Measurements from ENCODE around the gene MARCOL.

Gene MARCOL

DNA sequence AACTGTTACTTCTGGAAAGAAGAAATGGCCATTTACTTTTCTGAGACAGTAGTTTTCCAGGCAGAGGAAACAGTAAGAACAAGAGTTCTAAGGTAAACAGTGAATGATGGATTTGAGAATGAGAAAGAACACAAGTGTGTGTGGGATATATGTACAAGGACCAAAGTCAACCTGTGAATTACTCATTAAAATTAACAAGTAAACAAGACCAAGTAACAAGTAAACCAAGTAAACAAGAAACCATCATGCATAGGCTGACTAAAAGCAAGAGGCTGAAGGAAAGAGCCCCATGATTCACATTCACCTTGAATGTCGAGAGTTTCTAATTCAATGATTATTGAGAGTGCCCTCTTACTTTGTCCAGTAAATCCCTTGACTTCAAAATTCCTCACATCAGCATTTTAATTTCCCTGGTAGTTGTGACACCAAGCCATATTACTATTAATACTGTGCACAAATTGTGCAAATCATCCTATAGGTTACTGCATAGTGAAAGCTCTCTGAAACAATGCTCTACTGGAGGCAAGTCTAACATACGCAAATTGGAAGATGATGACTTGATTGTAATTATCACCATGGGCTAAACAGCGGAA, 9.8 kb upstream of the MARCOL start:
- TF ChIP-seq, protein P1, sequence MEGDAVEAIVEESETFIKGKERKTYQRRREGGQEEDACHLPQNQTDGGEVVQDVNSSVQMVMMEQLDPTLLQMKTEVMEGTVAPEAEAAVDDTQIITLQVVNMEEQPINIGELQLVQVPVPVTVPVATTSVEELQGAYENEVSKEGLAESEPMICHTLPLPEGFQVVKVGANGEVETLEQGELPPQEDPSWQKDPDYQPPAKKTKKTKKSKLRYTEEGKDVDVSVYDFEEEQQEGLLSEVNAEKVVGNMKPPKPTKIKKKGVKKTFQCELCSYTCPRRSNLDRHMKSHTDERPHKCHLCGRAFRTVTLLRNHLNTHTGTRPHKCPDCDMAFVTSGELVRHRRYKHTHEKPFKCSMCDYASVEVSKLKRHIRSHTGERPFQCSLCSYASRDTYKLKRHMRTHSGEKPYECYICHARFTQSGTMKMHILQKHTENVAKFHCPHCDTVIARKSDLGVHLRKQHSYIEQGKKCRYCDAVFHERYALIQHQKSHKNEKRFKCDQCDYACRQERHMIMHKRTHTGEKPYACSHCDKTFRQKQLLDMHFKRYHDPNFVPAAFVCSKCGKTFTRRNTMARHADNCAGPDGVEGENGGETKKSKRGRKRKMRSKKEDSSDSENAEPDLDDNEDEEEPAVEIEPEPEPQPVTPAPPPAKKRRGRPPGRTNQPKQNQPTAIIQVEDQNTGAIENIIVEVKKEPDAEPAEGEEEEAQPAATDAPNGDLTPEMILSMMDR (IDR thresholded peaks at IDR 0.05), result no peak
- TF ChIP-seq ZFX (IDR thresholded peaks at IDR 0.05; ENCODE audit: borderline replicate concordance), result no peak
- H3K27ac ChIP-seq, result no peak overlapping the region

- H3K27ac ChIP-seq, result no peak overlapping the region
- no peak for TF ChIP-seq ZFX (IDR thresholded peaks at IDR 0.05; ENCODE audit: borderline replicate concordance)
- TF ChIP-seq, protein P1 (IDR thresholded peaks at IDR 0.05), result no peak
Observed at GRCh38 chr5:148229840-148230239, 8.5 kb upstream of the MARCOL start.

DNA sequence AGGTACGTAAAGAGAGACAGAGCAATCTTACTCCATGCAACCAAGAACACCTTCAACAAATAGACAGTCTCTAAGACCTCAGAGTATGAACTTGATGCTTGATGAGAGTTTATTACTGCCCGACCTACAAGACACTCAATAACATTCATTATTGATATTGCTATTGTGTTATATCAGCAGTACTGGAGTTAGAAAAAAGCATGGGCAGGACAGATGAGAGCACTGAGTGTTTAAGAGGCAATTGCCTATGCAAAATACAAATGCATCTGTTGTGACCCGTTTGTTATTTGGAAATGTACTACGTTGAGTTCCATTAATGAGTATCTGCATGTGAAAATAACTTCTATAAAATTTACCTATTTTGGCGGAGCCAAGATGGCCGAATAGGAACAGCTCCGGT, 8.1 kb upstream of the MARCOL start:
- H3K27ac ChIP-seq, result no peak overlapping the region
- no peak for TF ChIP-seq ZFX (IDR thresholded peaks at IDR 0.05; ENCODE audit: borderline replicate concordance)
- TF ChIP-seq, protein P1 (IDR thresholded peaks at IDR 0.05), result no peak

DNA sequence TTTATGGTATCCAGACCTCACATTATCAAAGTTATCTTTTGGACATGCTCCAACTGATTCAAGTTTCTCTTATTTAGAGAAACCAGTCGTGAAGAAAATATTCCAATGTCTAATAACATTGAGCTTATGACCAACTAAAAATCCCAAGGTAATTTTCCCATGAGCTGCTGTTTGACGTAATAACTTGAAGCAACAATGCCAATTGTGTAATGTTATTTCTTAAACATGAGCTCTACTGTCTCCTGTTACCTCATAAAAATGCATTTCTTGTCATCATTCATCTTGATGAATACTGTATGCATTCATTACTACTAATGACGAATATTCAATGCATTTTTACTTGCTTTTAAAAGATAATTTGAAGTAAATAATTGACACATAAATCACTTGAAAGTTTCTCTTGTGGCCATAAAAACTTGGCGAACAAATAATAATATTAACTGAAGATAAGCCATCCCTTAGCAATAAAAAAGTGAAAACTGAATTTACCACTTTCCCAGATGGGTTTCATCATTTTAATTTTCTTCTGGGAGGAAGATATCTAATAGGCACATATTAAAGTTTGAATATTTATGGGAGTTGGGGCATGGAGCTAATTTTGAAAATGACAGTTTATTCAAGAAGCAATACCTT, 424 bp upstream of the MARCOL start:
- H3K27ac ChIP-seq, result no peak overlapping the region
- TF ChIP-seq ZFX (IDR thresholded peaks at IDR 0.05; ENCODE audit: borderline replicate concordance), result no peak
- TF ChIP-seq, protein P1 (IDR thresholded peaks at IDR 0.05), result no peak

DNA sequence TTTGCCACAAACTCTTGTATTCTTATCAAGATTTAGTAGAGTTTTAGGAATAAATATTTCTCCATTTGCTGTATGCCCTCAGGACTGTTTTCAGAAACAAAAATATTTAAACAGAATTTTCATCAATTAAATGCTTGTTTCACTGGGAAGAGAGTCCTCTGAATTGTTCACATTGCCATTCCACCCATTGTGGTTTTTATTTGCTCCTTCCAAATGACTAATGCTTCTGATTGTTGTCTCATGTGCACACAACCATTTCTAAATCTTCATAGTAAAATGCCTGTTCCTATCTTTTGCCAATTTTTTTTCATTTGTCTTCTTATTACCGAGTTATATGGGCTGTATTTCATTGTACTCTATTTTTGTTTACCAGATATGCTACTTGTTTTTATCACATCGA, 10.6 kb downstream of the MARCOL start:
- no peak overlapping the region for H3K27ac ChIP-seq
- TF ChIP-seq ZFX (IDR thresholded peaks at IDR 0.05; ENCODE audit: borderline replicate concordance), result no peak
- TF ChIP-seq, protein P1 (IDR thresholded peaks at IDR 0.05), result no peak

DNA sequence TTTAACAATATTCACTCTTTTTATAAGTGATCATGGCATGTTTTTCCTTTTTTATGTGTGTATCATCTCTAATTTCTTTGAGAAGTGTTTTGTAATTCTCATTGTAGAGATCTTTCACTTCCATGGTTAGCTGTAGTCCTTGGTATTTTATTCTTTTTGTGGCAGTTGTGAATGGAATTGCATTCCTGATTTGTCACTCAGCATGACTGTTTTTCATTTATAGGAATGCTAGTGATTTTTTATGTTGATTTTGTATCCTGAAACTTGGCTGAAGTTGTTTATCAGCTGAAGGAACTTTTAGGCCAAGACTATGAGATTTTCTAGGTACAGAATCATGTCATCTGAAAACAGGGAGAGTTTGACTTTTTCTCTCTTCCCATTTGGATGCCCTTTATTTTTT, 17.1 kb downstream of the MARCOL start:
- TF ChIP-seq, protein P1 (IDR thresholded peaks at IDR 0.05), result no peak
- TF ChIP-seq ZFX (IDR thresholded peaks at IDR 0.05; ENCODE audit: borderline replicate concordance), result no peak
- no peak overlapping the region for H3K27ac ChIP-seq

DNA sequence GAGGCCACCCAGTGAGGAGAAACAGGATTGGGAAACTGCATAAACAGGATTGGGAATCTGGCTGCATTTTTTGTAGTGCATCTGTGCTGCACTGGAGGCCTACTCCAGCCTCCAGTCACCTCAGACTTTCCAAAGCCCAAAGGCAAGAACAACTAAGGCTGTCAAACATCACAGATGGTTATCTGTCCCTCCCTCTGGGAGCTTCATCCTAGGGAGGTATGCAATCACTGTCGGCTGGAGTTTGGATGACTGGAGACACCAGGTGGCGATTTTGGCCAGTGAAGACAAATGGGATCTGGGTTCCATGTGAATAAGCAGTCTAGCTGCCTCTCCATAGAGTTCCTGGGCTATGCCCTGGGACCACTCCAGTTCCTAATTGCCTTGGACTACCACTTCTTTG, 21.0 kb downstream of the MARCOL start:
- no peak for TF ChIP-seq ZFX (IDR thresholded peaks at IDR 0.05; ENCODE audit: borderline replicate concordance)
- TF ChIP-seq, protein P1 (IDR thresholded peaks at IDR 0.05), result no peak
- no peak overlapping the region for H3K27ac ChIP-seq

Data from 22Rv1 (cell line).